NCI-H146 treated with DMSO at 0.1 percent for 48 hours (cell line): ENCODE data around the gene EME2.

Source experiments
- DNase-seq: peaks from one replicate; lab custom pipeline; 2025; ENCODE audit not compliant: unreplicated experiment; lab: John Stamatoyannopoulos, UW

EME2 gene

DNA sequence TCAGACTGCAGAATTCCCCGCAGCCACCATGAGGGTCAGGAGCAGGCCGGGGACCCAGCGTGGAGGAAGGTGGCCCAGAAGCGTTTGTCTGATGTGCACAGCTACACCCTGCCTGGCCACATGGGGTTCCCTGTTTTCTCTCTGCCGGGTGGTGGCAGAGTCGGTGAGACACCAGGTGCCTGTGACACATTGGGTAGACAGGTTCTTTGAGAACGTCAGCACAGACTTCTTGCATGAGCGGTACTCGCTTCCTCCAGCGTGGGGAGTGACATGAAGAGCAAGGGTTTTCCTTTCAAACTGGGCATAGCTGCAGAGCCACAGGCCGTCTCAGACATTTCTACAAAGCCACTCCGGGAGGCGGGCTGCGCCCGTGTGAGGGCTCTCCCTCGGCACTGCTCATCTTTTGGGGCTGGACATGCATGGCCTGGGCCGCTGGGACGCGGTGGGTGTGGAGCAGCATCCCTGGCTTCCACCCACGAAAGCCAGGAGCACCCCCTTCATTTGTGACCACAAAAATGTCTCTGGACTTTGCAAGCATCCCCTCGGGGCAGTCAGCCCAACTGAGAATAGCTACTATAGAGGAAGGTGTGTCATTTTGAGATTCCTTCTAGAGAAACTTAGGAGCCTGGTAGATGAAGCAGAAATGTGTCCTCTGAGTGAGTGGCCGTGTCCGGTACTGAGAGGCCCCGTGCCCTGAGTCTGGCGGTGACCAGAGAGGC is 27.3 kb upstream of the EME2 start:
- no peak for DNase-seq

- DNase-seq: no peak
Measured at GRCh38 chr16:1745900-1746692, 26.5 kb upstream of the EME2 start.

DNA sequence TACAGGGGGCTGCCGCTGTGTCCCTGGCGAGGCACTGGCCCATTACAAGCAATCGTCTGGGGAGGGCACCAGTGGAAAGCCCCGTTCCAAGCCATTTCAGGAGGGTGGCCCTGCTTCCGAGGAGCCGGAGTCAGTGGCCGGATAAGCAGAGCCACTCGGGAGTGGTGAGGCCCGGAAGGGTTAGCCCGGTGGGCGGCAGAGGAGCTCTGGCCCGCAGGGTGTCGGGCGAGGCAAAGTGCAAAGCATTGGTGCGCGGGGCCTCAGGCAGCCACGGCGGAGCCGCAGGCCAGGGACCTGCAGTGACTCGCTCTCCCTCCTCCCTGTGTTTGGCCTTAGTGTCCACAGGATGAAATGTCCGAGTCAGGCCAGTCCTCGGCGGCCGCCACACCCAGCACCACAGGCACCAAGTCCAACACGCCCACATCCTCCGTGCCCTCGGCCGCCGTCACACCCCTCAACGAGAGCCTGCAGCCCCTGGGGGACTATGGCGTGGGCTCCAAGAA is 25.9 kb upstream of the EME2 start:
- no peak for DNase-seq

DNA sequence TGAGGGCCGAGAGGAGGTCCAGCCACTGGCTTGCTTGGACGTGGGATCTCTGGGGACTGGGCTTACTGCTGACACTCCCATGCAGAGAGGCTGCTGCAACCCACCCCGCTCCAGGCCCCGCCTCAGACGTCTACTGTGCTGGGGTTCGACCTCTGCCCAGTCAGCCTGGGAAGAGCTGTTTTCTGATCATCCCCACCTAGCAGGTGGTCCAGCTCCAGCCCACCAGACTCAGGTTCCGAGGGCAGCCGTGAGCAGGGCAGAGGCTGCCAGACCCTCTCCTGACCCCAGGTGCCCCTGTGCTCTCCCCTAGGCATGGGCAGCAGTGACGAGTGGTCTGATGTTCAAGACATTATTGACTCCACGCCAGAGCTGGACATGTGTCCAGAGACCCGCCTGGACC is 24.7 kb upstream of the EME2 start:
- DNase-seq: no peak

DNA sequence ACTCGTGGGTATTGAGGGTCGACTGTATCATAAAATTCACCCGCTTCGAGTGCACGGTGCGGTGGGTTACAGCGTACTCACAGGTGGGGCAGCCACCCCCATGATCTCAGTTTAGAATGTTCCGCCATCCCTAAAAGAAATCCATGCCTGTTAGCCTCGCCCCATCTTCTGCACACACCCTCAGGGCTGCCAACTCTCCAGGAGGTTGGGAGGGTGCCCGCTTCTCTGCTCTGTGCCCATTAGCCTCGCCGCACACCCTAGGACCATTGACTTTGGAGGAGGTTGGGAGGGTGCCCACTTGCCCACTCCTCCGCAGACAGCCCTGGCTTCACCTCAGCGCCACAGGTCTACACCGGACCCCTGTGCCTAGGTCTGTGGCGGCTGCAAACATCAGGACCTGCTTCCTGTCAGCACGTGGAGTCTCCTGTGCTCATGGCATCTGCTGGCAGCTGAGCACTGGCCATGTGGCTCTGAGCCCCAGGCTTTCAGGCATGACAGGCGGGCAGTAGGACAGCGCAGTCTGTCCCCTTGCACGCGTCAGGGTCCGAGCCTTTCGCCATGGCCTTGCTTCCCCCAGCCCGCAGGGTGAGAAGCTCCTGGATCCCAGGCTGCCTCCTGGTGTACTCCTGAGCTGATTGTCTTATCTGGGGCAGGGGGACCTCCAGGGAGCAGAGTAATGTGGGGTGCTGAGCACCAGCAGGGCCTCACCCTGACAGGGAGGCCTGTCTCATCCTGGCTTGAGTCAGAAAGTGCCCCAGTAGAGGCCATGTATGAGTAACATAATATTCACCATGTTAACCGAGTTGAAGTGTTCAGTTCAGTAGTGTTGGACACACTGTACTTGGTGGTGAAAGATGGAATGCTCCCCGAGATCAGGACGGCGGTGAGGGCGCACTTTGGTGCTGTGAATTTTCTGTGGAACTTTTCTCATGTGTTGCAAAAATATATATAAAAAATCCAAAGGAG is 23.2 kb upstream of the EME2 start:
- no peak for DNase-seq

GRCh38 chr16:1751946-1752345 is 20.7 kb upstream of the EME2 start:
- DNase-seq: no peak

- DNase-seq: no peak
Measured at GRCh38 chr16:1752853-1753252, 19.8 kb upstream of the EME2 start.

DNA sequence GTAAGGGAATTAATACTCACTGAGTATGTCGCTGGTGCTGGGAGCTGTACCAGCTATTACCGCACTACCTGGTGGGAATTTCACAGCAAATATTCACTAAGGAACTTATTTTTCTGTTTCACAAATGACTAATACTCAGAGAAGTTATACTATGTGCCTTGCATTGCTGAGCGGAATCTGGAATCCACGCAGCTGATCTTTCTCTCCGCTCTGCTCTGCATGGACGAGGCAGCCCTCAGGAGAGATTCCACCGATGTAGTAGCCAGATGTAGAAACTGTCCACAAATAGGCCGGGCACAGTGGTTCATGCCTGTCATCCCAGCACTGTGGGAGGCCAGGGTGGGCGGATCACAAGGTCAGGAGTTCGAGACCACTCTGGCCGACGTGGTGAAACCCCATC is 18.4 kb upstream of the EME2 start:
- no peak for DNase-seq

- no peak for DNase-seq
Measured at GRCh38 chr16:1757714-1758461, 14.7 kb upstream of the EME2 start.

- no peak for DNase-seq
Measured at GRCh38 chr16:1758923-1759322, 13.7 kb upstream of the EME2 start.

DNA sequence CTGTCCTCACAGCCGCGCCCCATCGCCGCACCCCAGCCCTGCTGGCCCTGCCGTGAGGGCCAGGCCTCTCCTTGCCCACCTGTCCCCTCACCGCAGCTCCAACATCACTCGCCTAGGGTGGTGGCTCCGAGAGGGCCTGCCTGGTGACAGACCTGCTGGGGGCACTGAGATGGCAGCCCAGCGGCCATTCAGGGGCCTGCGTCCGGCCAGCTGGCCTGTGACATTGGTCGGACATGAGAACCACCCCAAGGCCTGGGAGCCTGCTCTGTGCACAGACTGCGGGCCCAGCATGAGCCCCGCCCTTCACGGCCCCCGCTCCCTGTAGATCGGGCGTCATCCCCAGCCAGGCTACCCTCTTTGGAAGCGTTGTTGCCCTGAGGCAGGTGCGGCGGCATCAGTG is 13.1 kb upstream of the EME2 start:
- DNase-seq: no peak

DNA sequence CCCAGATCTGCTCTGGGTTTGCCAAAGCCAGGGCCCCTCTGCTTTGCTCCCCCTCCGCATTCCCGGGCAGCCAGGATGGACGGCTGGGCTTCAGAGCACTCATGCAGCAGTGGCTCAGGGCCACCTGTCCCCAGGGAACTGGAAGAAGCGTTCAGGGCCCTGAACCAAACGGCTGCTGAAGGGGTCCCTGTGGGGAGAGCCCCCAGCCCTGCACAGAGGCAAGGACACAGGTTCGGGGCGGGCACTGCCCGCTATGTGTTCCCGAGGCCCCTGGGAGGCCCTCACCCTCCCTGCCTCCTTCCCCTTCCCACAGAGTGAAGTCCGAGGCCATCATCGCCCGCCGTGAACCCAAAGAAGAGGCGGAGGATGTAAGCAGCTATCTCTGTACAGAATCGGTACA is 11.7 kb upstream of the EME2 start:
- no peak for DNase-seq

DNA sequence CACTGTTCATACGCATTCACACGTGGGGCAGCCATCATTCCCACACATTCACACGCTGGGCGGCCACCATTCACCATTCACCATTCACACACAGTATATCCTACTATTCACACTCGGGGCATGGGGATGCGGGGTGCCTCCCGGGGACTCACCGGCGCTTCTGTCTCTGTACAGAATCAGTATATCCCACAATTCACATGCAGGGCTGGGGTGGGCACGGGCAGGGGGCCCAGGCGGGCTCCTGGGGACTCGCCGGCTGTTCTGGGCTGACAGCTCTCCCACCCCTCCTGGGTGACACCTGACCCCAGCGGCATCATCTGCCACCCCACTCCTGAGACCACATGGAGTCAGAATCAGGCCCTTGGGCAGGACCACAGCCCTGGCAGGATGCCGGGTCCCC is 10.9 kb upstream of the EME2 start:
- no peak for DNase-seq

- DNase-seq: no peak
Measured at GRCh38 chr16:1762196-1762878, 10.3 kb upstream of the EME2 start.

DNA sequence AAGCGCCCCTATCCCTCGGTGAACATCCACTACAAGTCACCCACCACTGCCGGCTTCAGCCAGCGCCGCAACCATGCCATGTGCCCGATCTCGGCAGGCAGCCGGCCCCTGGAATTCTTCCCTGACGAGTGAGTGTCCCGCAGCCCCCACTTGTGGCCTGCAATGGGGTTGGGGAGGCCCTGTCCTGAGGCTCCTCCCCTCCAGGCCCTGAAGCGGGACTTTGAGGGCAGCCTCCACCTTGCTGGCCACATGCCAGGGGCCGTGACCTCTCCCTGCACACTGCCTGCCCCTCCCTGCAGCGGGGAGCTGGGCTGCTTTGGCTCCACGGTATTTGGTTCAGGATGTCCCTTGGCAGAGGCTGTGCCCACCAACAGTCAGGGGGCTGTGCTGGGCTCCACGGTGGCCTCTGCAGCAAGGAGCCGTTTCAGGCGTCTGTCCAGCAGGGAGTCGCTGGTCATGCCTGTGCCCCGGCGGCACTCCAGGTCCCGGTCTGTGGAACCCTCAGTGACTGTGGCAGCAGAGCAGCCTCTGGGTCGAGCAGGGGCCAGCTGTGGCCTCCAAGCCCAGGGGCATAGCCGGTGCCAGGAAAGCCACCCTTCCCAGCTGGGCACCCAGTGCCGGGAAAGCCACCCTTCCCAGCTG is 9.6 kb upstream of the EME2 start:
- no peak for DNase-seq

- no peak for DNase-seq
Measured at GRCh38 chr16:1763521-1764511, 8.8 kb upstream of the EME2 start.

GRCh38 chr16:1764971-1765370 is 7.6 kb upstream of the EME2 start:
- DNase-seq: no peak

- no peak for DNase-seq
Measured at GRCh38 chr16:1765826-1766225, 6.8 kb upstream of the EME2 start.
